Measurements from ENCODE around the gene MIB2.
"Not testable (repeated sequence)": the region's sequence is repeated elsewhere in the genome, so short reads cannot be mapped to it uniquely, and the experiment has no call there.

The MIB2 gene

GRCh38 chr1:1615256-1616044 lies at the start of gene MIB2:
MIB2 (plus strand) TSS chr1:1615500; CDS start chr1:1623453, 7,953 bp downstream.
- peak; percentile 100 for DNase-seq

GRCh38 chr1:1567152-1567875 lies 48.0 kb upstream of the MIB2 start:
- no peak for DNase-seq

- DNase-seq, result no peak
Observed at GRCh38 chr1:1567891-1568291, 47.4 kb upstream of the MIB2 start.

GRCh38 chr1:1569341-1569740 lies 46.0 kb upstream of the MIB2 start:
- no peak for DNase-seq

- peak; percentile 79 for DNase-seq
Observed at GRCh38 chr1:1573843-1574720, 41.2 kb upstream of the MIB2 start.

GRCh38 chr1:1574721-1575537 lies 40.4 kb upstream of the MIB2 start, which contains the start of gene SSU72:
SSU72 (minus strand) TSS chr1:1574863; CDS start chr1:1574557, 306 bp downstream.
- DNase-seq, result peak; percentile 97

- DNase-seq, result no peak
Observed at GRCh38 chr1:1577367-1578011, 37.8 kb upstream of the MIB2 start.

GRCh38 chr1:1578371-1578940 lies 36.8 kb upstream of the MIB2 start:
- DNase-seq, result no peak

GRCh38 chr1:1582585-1583346 lies 32.5 kb upstream of the MIB2 start:
- no peak for DNase-seq

- no peak for DNase-seq
Observed at GRCh38 chr1:1583347-1584010, 31.8 kb upstream of the MIB2 start.

- no peak for DNase-seq
Observed at GRCh38 chr1:1591452-1591851, 23.8 kb upstream of the MIB2 start.

GRCh38 chr1:1593834-1594601 lies 21.3 kb upstream of the MIB2 start:
- DNase-seq, result no peak

GRCh38 chr1:1594602-1595260 lies 20.6 kb upstream of the MIB2 start:
- no peak for DNase-seq

- DNase-seq, result not testable (repeated sequence)
Observed at GRCh38 chr1:1595341-1595740, 20.0 kb upstream of the MIB2 start.

- no peak for DNase-seq
Observed at GRCh38 chr1:1596493-1597274, 18.6 kb upstream of the MIB2 start.

GRCh38 chr1:1597275-1597930 lies 17.9 kb upstream of the MIB2 start:
- peak; percentile 67 for DNase-seq

- no peak for DNase-seq
Observed at GRCh38 chr1:1598051-1598719, 17.1 kb upstream of the MIB2 start.

Data from hematopoietic multipotent progenitor cell treated with erythropoietin and hydrocortisone succinate and interleukin-3 and kit ligand, for 6 days (in vitro differentiated cells).